ENCODE measurements around the gene DALRD3. TPM values are rescaled to one million over a fixed set of nuclear protein-coding genes. Genes with fewer than 3 reads are reported as not detected.

The DALRD3 gene
- total and polyA plus RNA-seq, 7 donors, result 11.8 to 35.5 (median 19.8) TPM

- Histone ChIP-seq H3K27me3 (no peaks in the 10 kb centered on the region), H3K36me3 (peaks cover 71 to 100% (median 77%) of the 10 kb centered on the region in 4 donors), H3K9me3 (no peaks in the 10 kb centered on the region), H3K4me1 (no peaks in the 10 kb centered on the region), H3K4me3 (no peak overlapping the region), H3K27ac (no peak overlapping the region)
- intact Hi-C loops (cut with DNase I), result no loop called here
- no peak for DNase-seq
- TF ChIP-seq POLR2AphosphoS5 (IDR thresholded peaks at IDR 0.05) (no peak), POLR2A (IDR thresholded peaks at IDR 0.05) (no peak), EP300 (IDR thresholded peaks at IDR 0.05) (no peak)
- TF ChIP-seq, protein P1, sequence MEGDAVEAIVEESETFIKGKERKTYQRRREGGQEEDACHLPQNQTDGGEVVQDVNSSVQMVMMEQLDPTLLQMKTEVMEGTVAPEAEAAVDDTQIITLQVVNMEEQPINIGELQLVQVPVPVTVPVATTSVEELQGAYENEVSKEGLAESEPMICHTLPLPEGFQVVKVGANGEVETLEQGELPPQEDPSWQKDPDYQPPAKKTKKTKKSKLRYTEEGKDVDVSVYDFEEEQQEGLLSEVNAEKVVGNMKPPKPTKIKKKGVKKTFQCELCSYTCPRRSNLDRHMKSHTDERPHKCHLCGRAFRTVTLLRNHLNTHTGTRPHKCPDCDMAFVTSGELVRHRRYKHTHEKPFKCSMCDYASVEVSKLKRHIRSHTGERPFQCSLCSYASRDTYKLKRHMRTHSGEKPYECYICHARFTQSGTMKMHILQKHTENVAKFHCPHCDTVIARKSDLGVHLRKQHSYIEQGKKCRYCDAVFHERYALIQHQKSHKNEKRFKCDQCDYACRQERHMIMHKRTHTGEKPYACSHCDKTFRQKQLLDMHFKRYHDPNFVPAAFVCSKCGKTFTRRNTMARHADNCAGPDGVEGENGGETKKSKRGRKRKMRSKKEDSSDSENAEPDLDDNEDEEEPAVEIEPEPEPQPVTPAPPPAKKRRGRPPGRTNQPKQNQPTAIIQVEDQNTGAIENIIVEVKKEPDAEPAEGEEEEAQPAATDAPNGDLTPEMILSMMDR (IDR thresholded peaks at IDR 0.05), result no peak
- WGBS, 2 donors, result 95 to 97% methylated on average over 3 of the region's 3 CpGs
These were observed 38.9 kb downstream of the DALRD3 start for GRCh38 chr3:48979451-48979850.

DNA sequence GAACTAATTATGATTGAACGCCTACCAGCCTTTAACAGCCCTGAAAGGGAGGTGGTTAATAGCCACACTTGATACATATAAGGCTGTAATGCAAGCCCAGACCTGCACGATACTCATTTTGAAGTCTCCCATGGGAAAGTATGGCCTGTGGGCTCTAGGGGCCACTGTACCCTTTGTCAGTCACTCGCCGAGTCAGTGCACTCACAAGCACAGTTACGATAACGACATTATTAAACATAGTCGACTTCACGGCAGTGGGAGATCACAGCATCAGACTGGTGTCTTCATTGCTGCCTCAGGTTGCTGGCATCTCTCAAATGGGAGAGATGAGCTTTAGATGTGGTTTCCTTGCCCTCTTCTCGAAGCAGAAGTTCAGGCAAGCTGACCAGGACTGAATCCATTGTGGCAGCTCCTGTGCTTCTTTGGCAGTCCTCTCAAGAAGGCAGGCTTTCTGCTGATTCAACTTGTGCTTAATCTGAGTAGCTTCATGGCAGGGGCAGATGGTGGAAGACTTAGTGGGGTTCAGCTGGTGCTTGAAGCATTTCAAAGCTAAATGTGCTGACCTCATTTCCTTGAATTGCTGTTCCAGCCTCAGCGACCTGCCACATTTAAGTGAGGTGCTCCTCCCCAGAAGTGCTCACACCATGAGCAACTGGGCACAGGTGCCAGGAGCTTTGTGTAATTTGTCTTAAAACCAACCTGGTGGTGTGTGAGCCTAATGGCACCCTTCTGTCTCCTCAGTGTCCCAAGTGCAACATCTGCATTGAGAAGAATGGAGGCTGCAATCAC is 44.1 kb downstream of the DALRD3 start:
- Histone ChIP-seq H3K27ac (no peak overlapping the region), H3K9me3 (no peaks in the 10 kb centered on the region), H3K36me3 (peaks cover 62 to 100% (median 88%) of the 10 kb centered on the region in 4 donors), H3K4me1 (no peaks in the 10 kb centered on the region), H3K27me3 (no peaks in the 10 kb centered on the region), H3K4me3 (no peak overlapping the region)
- intact Hi-C loops (cut with DNase I), result no loop called here
- whole genome bisulfite sequencing, 2 donors, result 89 to 93% methylated on average over 10 of the region's 10 CpGs
- TF ChIP-seq EP300 (IDR thresholded peaks at IDR 0.05), result no peak
- TF ChIP-seq POLR2A (IDR thresholded peaks at IDR 0.05), result no peak
- TF ChIP-seq, protein P1 (IDR thresholded peaks at IDR 0.05), result no peak
- TF ChIP-seq POLR2AphosphoS5 (IDR thresholded peaks at IDR 0.05), result no peak
- DNase-seq, result no peak

DNA sequence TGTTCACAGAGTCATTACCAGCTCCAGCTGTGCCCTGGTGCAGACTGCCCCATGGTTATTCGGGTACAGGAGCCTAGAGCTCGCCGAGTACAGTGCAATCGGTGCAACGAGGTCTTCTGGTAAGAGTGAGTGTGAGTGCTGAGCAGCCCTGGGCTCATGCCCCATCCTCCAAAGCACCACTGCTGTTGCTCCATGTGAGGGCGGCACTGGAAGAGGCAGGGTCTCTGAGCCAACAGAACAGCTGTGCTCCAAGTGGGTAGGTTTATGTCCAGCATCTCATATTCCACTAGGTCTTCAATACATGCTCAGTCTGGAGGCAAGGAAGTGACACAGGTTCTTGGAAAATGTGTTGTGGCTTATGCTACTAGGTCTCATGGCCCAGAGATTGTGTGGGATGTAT is 47.8 kb downstream of the DALRD3 start:
- no peak for DNase-seq
- WGBS, 2 donors, result 94 to 98% methylated on average over 6 of the region's 6 CpGs

GRCh38 chr3:48966876-48967361 is 51.5 kb downstream of the DALRD3 start:
- intact Hi-C loops (cut with DNase I), result no loop called here
- H3K27me3 ChIP-seq, result no peaks in the 10 kb centered on the region
- H3K36me3 ChIP-seq, result peaks cover 21 to 92% (median 47%) of the 10 kb centered on the region in 4 donors

More for the DNA sequence above, 47.8 kb downstream of the DALRD3 start:
- TF ChIP-seq EP300 (IDR thresholded peaks at IDR 0.05) (no peak), POLR2A (IDR thresholded peaks at IDR 0.05) (no peak)
- Histone ChIP-seq H3K27me3 (no peaks in the 10 kb centered on the region), H3K27ac (no peak overlapping the region), H3K36me3 (peaks cover 40 to 98% (median 74%) of the 10 kb centered on the region in 4 donors), H3K9me3 (no peaks in the 10 kb centered on the region), H3K4me1 (no peaks in the 10 kb centered on the region), H3K4me3 (no peak overlapping the region)
- intact Hi-C loops (cut with DNase I), result no loop called here

DNA sequence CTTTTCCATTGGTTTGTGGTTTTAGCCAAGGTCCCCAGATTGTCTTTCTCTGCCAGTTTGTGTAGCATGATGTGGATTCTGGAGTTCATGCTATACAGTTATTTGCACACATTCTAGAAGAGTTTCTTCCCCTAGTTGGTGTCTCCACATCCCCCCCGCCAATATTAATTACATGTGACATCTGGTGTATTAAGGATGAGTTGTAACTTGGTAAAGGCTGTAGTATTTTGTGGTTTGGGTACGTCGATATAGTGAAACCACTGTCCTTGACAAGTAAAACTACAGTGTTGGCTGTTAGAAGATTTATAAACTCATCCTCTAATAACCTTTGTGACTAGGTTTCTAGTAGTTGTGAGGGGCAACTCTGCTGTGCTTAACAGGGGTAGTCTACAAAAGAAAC is 52.0 kb downstream of the DALRD3 start:
- TF ChIP-seq POLR2AphosphoS5 (IDR thresholded peaks at IDR 0.05) (no peak), POLR2A (IDR thresholded peaks at IDR 0.05) (no peak), EP300 (IDR thresholded peaks at IDR 0.05) (no peak)
- TF ChIP-seq, protein P1 (IDR thresholded peaks at IDR 0.05), result no peak
- H3K27ac ChIP-seq, result no peak overlapping the region
- no peak overlapping the region for H3K4me3 ChIP-seq
- H3K27me3 ChIP-seq, result no peaks in the 10 kb centered on the region
- H3K4me1 ChIP-seq, result no peaks in the 10 kb centered on the region
- H3K36me3 ChIP-seq, result peaks cover 15 to 89% (median 41%) of the 10 kb centered on the region in 4 donors
- intact Hi-C loops (cut with DNase I), result no loop called here
- no peak for DNase-seq
- no peaks in the 10 kb centered on the region for H3K9me3 ChIP-seq
- WGBS, 2 donors, result 68 to 71% methylated on average over 3 of the region's 3 CpGs

More at GRCh38 chr3:48966876-48967361, 51.5 kb downstream of the DALRD3 start:
- Histone ChIP-seq H3K4me3 (no peak overlapping the region), H3K27ac (no peak overlapping the region), H3K4me1 (no peaks in the 10 kb centered on the region), H3K9me3 (no peaks in the 10 kb centered on the region)
- TF ChIP-seq, protein P1 (IDR thresholded peaks at IDR 0.05), result no peak
- TF ChIP-seq EP300 (IDR thresholded peaks at IDR 0.05), result no peak
- TF ChIP-seq POLR2AphosphoS5 (IDR thresholded peaks at IDR 0.05), result no peak
- TF ChIP-seq POLR2A (IDR thresholded peaks at IDR 0.05), result no peak
- WGBS, 2 donors, result 14 to 75% methylated on average over 7 of the region's 7 CpGs
- DNase-seq, result no peak
